OCI-LY7 (cell line): ENCODE measurements around the gene PEAK3. TPM values are rescaled to one million over a fixed set of nuclear protein-coding genes. Genes with fewer than 3 reads are reported as not detected.

ENCODE experiments used
- BruUV-seq: library from RNA; stranded (reverse); fragments of 400-500 nt; replicated peaks from 2 replicates; lab custom pipeline; 2021; lab: Mats Ljungman, UMichigan
- CTCF ChIA-PET: fragments of 300-600 bp; sonication (Branson Sonifier 250); formaldehyde crosslinking; loops from one replicate; lab custom pipeline; 2022; ENCODE audit warnings: antibody characterized with exemption; ENCODE audit not compliant: unreplicated experiment; lab: Charles Lee
- POLR2A ChIA-PET: fragments of 300-600 bp; sonication (Branson Sonifier 250); formaldehyde crosslinking; loops from one replicate; lab custom pipeline; 2022; ENCODE audit warnings: antibody characterized with exemption; lab: Charles Lee
- DNase-seq: peaks from one replicate; pipeline ENCODE4 v3.0.0-alpha.2; 2015; ENCODE audit warnings: low spot score
- H2AFZ ChIP-seq: fragments of 200-600 bp; sonication (generic), shearing (Covaris generic); 2 replicates; pipeline ENCODE4 v1.6.1; 2014; ENCODE audit warnings: mild to moderate bottlenecking, antibody characterized with exemption, low read length, moderate library complexity
- H3K27ac ChIP-seq: fragments of 200-600 bp; sonication (generic); 2 replicates; pipeline ENCODE4 v1.5.1; 2014; ENCODE audit warnings: mixed run types, low read depth, mild to moderate bottlenecking, moderate library complexity, low read length, inconsistent platforms; ENCODE audit not compliant: poor library complexity, severe bottlenecking
- H3K36me3 ChIP-seq: fragments of 200-600 bp; sonication (generic); 2 replicates; pipeline ENCODE4 v1.6.1; 2014; ENCODE audit warnings: mild to moderate bottlenecking, antibody characterized with exemption, low read length, moderate library complexity, mixed read lengths; ENCODE audit not compliant: insufficient read depth
- H3K4me1 ChIP-seq: fragments of 200-600 bp; sonication (generic); 2 replicates; pipeline ENCODE4 v1.5.1; 2014; ENCODE audit warnings: mild to moderate bottlenecking, low read length; ENCODE audit not compliant: insufficient read depth, poor library complexity, severe bottlenecking
- H3K4me2 ChIP-seq: fragments of 200-600 bp; sonication (generic); 2 replicates; pipeline ENCODE4 v1.6.1; 2014; ENCODE audit warnings: mild to moderate bottlenecking, low read length
- H3K4me3 ChIP-seq: fragments of 200-600 bp; sonication (generic); 2 replicates; pipeline ENCODE4 v1.5.1; 2014; ENCODE audit warnings: mild to moderate bottlenecking, low read depth, low read length; ENCODE audit not compliant: poor library complexity, severe bottlenecking
- H3K79me2 ChIP-seq: fragments of 200-600 bp; sonication (generic); 2 replicates; pipeline ENCODE4 v1.6.1; 2016; ENCODE audit warnings: low read depth, mild to moderate bottlenecking, low read length, moderate library complexity, mixed read lengths; ENCODE audit not compliant: insufficient read depth
- H3K9me2 ChIP-seq: fragments of 200-600 bp; sonication (generic); 2 replicates; pipeline ENCODE4 v1.6.1; 2016; ENCODE audit warnings: mild to moderate bottlenecking, low read length, mixed read lengths; ENCODE audit not compliant: insufficient read depth
- H3K9me3 ChIP-seq: fragments of 200-600 bp; sonication (generic); 2 replicates; pipeline ENCODE4 v1.6.1; 2014; ENCODE audit warnings: mild to moderate bottlenecking, mixed run types, low read length, mixed read lengths
- H4K20me1 ChIP-seq: fragments of 200-600 bp; sonication (generic); 2 replicates; pipeline ENCODE4 v1.6.1; 2014; ENCODE audit warnings: mild to moderate bottlenecking, antibody characterized with exemption, low read length, moderate library complexity, mixed read lengths; ENCODE audit not compliant: insufficient read depth
- EZH2phosphoT487 ChIP-seq: fragments of 200-600 bp; sonication (generic); IDR thresholded peaks from 2 replicates; pipeline ENCODE4 v1.6.1; 2018; ENCODE audit warnings: low read depth, borderline replicate concordance, mild to moderate bottlenecking, mixed run types, antibody characterized with exemption, low read length, moderate library complexity, mixed read lengths
- intact Hi-C: fragments of 100-400 bp; cut with micrococcal nuclease; formaldehyde crosslinking; loops from one replicate; pipeline ENCODE4 v1.10.0; 2022; ENCODE audit not compliant: unreplicated experiment
- total RNA-seq, 2 experiments: library from RNA; depleted of rRNA in 1 of 2; stranded (reverse); fragments of >200 nt in 1 of 2; shearing (Covaris generic) in 1 of 2; gene quantifications; 2 replicates each; pipeline ENCODE4 v1.2.3, GENCODE V29; 2014 to 2022
- TF ChIP-seq, protein P1 (sequence below): fragments of 200-600 bp; sonication (generic); conservative IDR thresholded peaks from 2 replicates; pipeline ENCODE4 v1.5.1; 2014; ENCODE audit warnings: mild to moderate bottlenecking, antibody characterized with exemption, low read length, moderate library complexity, mixed read lengths

Gene PEAK3
- total RNA-seq, 2 experiments from 2014 or later: not detected

DNA sequence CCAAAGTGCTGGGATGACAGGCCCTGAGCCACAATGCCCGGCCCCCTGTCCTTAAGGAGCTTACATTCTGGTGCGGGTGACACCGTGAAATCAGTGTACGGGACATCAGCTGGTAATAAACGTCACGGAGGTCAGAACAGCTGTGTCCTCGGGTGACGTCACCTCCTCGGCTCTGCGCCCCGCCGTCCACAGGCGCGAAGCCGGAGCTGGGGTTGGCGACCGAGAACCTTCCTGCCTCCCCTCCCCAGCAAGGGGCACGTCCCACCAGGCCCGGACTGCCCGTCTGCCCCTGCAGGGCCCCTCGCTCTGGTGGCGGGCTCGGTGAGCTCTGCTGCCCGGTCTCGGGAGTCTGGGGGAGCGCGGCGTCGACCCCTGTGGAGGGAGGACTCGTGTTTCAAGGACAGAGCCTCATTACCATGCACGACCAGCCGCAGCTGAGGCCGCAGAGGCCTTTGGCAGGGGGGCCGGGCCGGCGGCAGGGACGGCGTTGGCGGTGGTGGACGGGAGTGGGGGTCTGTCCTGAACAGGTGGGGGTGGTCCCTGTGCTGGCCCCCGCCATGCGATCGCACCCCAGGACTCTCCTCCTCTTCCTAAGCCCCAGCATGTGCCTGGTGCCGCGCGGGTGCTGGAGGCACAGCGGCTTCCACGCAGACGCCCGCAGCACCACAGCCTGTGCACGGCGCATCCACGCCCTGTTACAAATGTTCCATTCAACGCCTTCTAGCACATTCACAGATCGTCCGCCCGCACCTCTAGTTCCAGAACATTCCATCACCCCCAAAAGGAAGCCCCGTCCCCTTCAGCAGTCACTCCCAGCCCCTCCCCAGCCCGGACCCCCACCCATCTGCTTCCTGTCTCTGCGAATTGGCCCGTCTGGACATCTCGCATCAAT is 20.6 kb upstream of the PEAK3 start:
- H3K9me3 ChIP-seq: no peaks in the 10 kb centered on the region
- H3K9me2 ChIP-seq: no peaks in the 10 kb centered on the region
- POLR2A ChIA-PET: interaction anchor here (0.8 kb wide), 1 partner anchor 15 kb away, joined by 5 read pairs; no protein-coding TSS in a partner anchor
- no peak overlapping the region for H3K4me3 ChIP-seq
- H3K36me3 ChIP-seq: no peaks in the 10 kb centered on the region
- H2AFZ ChIP-seq: no peak overlapping the region
- TF ChIP-seq, protein P1, sequence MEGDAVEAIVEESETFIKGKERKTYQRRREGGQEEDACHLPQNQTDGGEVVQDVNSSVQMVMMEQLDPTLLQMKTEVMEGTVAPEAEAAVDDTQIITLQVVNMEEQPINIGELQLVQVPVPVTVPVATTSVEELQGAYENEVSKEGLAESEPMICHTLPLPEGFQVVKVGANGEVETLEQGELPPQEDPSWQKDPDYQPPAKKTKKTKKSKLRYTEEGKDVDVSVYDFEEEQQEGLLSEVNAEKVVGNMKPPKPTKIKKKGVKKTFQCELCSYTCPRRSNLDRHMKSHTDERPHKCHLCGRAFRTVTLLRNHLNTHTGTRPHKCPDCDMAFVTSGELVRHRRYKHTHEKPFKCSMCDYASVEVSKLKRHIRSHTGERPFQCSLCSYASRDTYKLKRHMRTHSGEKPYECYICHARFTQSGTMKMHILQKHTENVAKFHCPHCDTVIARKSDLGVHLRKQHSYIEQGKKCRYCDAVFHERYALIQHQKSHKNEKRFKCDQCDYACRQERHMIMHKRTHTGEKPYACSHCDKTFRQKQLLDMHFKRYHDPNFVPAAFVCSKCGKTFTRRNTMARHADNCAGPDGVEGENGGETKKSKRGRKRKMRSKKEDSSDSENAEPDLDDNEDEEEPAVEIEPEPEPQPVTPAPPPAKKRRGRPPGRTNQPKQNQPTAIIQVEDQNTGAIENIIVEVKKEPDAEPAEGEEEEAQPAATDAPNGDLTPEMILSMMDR: no peak
- TF ChIP-seq EZH2phosphoT487: no peak
- CTCF ChIA-PET: no interaction called here
- no peaks in the 10 kb centered on the region for H3K79me2 ChIP-seq
- H3K4me2 ChIP-seq: no peak overlapping the region
- intact Hi-C loops: no loop called here
- no peaks in the 10 kb centered on the region for H4K20me1 ChIP-seq
- no peak for DNase-seq
- H3K27ac ChIP-seq: no peak overlapping the region
- no TSS peak for BruUV-seq
- H3K4me1 ChIP-seq: peaks cover 10% of the 10 kb centered on the region

DNA sequence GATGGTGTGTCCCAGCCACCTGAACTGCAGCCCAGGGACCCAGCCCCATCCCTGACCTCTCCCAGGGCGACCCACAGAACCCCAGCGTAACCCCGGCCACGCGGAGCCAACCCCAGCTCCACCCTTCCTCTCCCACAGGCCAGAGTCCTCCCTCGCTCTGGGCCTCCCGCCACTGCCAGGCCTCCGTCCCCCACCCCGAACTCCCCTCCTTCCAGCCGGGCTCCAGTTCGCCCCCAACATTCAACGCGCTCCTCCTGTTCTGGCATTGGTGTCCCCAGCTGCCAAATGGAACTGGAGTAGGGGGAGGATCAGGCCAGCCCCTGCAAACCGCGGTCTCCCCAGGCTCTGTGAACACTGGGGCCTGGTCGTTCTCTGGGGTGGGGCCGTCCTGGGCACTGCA is 18.6 kb upstream of the PEAK3 start:
- Histone ChIP-seq H3K4me3 (no peak overlapping the region), H3K4me2 (no peak overlapping the region), H3K79me2 (no peaks in the 10 kb centered on the region), H3K9me2 (no peaks in the 10 kb centered on the region), H4K20me1 (no peaks in the 10 kb centered on the region), H3K9me3 (no peaks in the 10 kb centered on the region), H2AFZ (no peak overlapping the region), H3K4me1 (peaks cover 10% of the 10 kb centered on the region), H3K36me3 (no peaks in the 10 kb centered on the region), H3K27ac (no peak overlapping the region)
- CTCF ChIA-PET: no interaction called here
- POLR2A ChIA-PET: no interaction called here
- intact Hi-C loops: no loop called here
- TF ChIP-seq, protein P1: no peak
- no peak for TF ChIP-seq EZH2phosphoT487
- no peak for DNase-seq
- no TSS peak for BruUV-seq

DNA sequence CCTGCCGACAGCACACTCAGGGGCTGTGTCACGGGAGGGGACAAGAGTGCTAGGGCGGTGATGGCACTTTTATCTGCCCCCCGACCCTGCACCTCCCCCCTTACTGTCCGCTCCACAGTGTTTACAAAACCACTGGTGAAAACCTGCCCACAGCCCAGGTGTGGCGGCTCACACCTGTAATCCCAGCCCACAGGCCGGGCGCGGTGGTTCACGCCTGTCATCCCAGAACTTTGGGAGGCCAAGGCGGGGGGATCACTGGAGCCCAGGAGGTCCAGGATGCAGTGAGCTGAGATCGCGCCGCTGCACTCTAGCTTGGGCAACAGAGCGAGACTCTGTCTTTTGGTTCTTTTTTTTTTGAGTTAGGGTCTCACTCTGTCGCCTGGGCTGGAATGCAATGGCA is 14.2 kb upstream of the PEAK3 start:
- Histone ChIP-seq H3K9me2 (no peaks in the 10 kb centered on the region), H3K4me2 (no peak overlapping the region), H3K27ac (no peak overlapping the region), H3K79me2 (no peaks in the 10 kb centered on the region), H3K9me3 (no peaks in the 10 kb centered on the region), H3K36me3 (no peaks in the 10 kb centered on the region), H3K4me3 (no peak overlapping the region), H4K20me1 (no peaks in the 10 kb centered on the region; the same call in 1 of the 2 replicates), H2AFZ (no peak overlapping the region), H3K4me1 (peaks cover 3% of the 10 kb centered on the region)
- POLR2A ChIA-PET: no interaction called here
- no peak for DNase-seq
- TF ChIP-seq EZH2phosphoT487: no peak
- BruUV-seq: no TSS peak
- intact Hi-C loops: no loop called here
- CTCF ChIA-PET: no interaction called here
